Sigmoid colon (tissue), 7 donors: Measurements from ENCODE around the gene TEP1. TPM values are rescaled to one million over a fixed set of nuclear protein-coding genes. Genes with fewer than 3 reads are reported as not detected.
A peak's percentile ranks its signal among the peaks of the same experiment; 100 is the strongest.

Experiments
- DNase-seq: peaks from one replicate; pipeline ENCODE4 v3.0.0-alpha.2; 2019
- H3K27ac ChIP-seq, 4 donors: fragments of 200-600 bp; sonication (generic); one replicate each; pipeline ENCODE4 v1.5.1; 2016 to 2019; ENCODE audit warnings: mild to moderate bottlenecking in 1 of 4
- H3K27me3 ChIP-seq, 3 donors: fragments of 200-600 bp; sonication (generic); one replicate each; pipeline ENCODE4 v1.5.1; 2019; ENCODE audit warnings: mild to moderate bottlenecking in 1 of 3
- H3K36me3 ChIP-seq, 4 donors: fragments of 200-600 bp; sonication (generic); one replicate each; pipeline ENCODE4 v1.5.1; 2016 to 2019
- H3K4me1 ChIP-seq, 4 donors: fragments of 200-600 bp; sonication (generic); one replicate each; pipeline ENCODE4 v1.5.1; 2017 to 2019
- H3K4me3 ChIP-seq, 4 donors: fragments of 200-600 bp; sonication (generic); one replicate each; pipeline ENCODE4 v1.5.1; 2017 to 2019; ENCODE audit warnings: mild to moderate bottlenecking in 2 of 4, moderate library complexity in 1 of 4
- H3K9me3 ChIP-seq, 4 donors: fragments of 200-600 bp in 3 of 4; sonication (generic) in 3 of 4; one replicate each; pipeline versions ENCODE4 v1.5.1 to v1.6.1; 2013 to 2019
- EP300 ChIP-seq, 4 donors: sonication (generic); formaldehyde crosslinking; IDR thresholded peaks; one replicate each; pipeline ENCODE4 v1.6.1; 2017; ENCODE audit warnings: antibody characterized with exemption in 4 of 4
- POLR2A ChIP-seq, 2 donors: fragments of 450-650 bp; IDR thresholded peaks; one replicate each; pipeline ENCODE4 v1.6.1; 2016; ENCODE audit warnings: antibody characterized with exemption in 2 of 2, mild to moderate bottlenecking in 2 of 2, moderate library complexity in 2 of 2
- POLR2AphosphoS5 ChIP-seq, 4 donors: sonication (generic); formaldehyde crosslinking; IDR thresholded peaks; one replicate each; pipeline ENCODE4 v1.6.1; 2017; ENCODE audit warnings: antibody characterized with exemption in 4 of 4
- WGBS, 2 donors: extraction: QIAGEN DNeasy Blood & Tissue Kit; methylation state at CpG; one replicate each; pipeline ENCODE4 v1.1.7; 2013; 5-methylcytosine and 5-hydroxymethylcytosine counted together
- intact Hi-C: fragments of 100-400 bp; cut with DNase I; formaldehyde crosslinking; loops from one replicate; pipeline ENCODE4 v1.15.1; 2023
- polyA plus RNA-seq, 3 donors: library from polyadenylated mRNA; stranded (reverse); fragments of 200-250 nt; gene quantifications; one replicate each; pipeline ENCODE4 v1.2.3, GENCODE V29; 2013
- total RNA-seq, 4 donors: library from RNA; depleted of rRNA; stranded (reverse); fragments of >200 nt; gene quantifications; one replicate each; pipeline ENCODE4 v1.1.0, GENCODE V29; 2016
- TF ChIP-seq, protein P1 (sequence below), 4 experiments: fragments of 450-650 bp in 3 of 4; fragments of 200-600 bp in 1 of 4; IDR thresholded peaks; one replicate each; pipeline ENCODE4 v1.5.1; 2016 to 2019; ENCODE audit warnings: antibody characterized with exemption in 4 of 4, mild to moderate bottlenecking in 3 of 4, moderate library complexity in 2 of 4
- donor health status: healthy with polysubstance abuse.
- donor health status: Bipolar disorder and iron deficiency.
- donor health status: healthy.

Gene TEP1
- total and polyA plus RNA-seq, 7 donors = 12.7 to 43.7 (median 22.9) TPM

DNA sequence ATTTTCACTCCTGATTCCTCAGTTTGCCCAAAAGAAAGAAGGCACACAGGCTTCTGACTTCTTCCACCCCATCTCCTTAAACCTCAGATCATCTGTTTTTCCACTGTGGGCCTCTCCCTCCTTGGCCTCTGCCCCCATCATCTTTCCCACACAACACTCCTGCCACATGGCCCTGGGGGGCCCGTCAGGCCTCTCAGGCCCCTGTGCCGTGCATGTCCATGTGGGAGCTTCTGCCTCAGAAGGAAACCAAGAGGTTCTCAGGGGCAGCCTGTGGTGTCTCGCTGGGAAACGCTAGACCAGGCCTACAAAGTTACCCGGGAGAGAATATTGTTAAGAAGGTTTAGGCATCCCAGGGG, 14.7 kb upstream of the TEP1 start:
- TF ChIP-seq, protein P1, sequence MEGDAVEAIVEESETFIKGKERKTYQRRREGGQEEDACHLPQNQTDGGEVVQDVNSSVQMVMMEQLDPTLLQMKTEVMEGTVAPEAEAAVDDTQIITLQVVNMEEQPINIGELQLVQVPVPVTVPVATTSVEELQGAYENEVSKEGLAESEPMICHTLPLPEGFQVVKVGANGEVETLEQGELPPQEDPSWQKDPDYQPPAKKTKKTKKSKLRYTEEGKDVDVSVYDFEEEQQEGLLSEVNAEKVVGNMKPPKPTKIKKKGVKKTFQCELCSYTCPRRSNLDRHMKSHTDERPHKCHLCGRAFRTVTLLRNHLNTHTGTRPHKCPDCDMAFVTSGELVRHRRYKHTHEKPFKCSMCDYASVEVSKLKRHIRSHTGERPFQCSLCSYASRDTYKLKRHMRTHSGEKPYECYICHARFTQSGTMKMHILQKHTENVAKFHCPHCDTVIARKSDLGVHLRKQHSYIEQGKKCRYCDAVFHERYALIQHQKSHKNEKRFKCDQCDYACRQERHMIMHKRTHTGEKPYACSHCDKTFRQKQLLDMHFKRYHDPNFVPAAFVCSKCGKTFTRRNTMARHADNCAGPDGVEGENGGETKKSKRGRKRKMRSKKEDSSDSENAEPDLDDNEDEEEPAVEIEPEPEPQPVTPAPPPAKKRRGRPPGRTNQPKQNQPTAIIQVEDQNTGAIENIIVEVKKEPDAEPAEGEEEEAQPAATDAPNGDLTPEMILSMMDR (IDR thresholded peaks at IDR 0.05) = no peak
- H3K27me3 ChIP-seq = no peaks in the 10 kb centered on the region
- WGBS, 2 donors = 55 to 85% methylated on average over 5 of the region's 5 CpGs
- intact Hi-C loops = no loop called here
- no peaks in the 10 kb centered on the region for H3K36me3 ChIP-seq
- no peak for DNase-seq
- H3K4me3 ChIP-seq = no peak overlapping the region
- no peaks in the 10 kb centered on the region for H3K4me1 ChIP-seq
- no peaks in the 10 kb centered on the region for H3K9me3 ChIP-seq
- no peak overlapping the region for H3K27ac ChIP-seq

DNA sequence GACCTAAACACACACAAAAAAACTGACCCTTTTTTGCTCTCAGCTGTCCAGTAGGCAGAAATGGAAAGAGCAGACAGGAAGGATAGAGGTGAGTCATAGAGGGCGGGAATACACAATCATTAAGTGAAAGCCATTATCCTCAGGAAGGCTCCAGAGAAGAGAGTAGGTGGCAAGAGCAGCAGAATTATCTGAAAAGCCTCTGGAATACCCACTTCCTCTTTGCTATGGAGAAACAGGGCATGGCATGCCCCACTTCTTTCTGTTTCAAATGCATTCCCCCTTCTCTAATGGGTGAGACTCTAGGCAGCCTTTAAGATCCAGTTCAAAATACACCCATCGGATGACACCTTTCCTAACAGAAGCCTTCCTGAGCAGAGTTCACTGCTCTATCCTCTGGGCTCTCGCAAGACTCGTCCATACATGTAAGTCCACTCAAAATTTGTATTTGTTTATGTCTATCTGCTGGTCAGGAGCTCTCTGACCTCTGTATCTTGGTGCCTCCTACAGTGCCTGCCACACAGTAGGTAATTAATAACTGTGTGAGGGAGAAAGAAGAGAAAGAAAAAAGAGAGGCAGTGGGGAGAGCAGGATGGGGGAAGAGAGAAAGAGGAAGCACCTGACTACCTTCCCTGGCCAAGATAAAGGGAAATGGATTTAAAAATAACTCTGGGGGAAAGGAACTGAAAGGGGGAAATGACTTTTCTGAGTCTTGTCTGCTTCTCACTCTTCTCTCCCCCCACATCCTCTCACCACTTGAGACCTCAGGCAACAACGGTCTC, 14.1 kb upstream of the TEP1 start:
- H3K4me3 ChIP-seq = no peak overlapping the region
- TF ChIP-seq POLR2A (IDR thresholded peaks at IDR 0.05) = no peak
- no peak for TF ChIP-seq POLR2AphosphoS5 (IDR thresholded peaks at IDR 0.05)
- TF ChIP-seq, protein P1 (IDR thresholded peaks at IDR 0.05) = no peak
- no peak for TF ChIP-seq EP300 (IDR thresholded peaks at IDR 0.05)
- H3K9me3 ChIP-seq = no peaks in the 10 kb centered on the region
- H3K36me3 ChIP-seq = no peaks in the 10 kb centered on the region
- H3K27ac ChIP-seq = peak overlapping the region in 1 of 4 donors; percentile 4
- no peaks in the 10 kb centered on the region for H3K4me1 ChIP-seq
- intact Hi-C loops = no loop called here
- 40 to 59% methylated on average over 5 of the region's 5 CpGs for WGBS, 2 donors
- DNase-seq = no peak
- no peaks in the 10 kb centered on the region for H3K27me3 ChIP-seq

DNA sequence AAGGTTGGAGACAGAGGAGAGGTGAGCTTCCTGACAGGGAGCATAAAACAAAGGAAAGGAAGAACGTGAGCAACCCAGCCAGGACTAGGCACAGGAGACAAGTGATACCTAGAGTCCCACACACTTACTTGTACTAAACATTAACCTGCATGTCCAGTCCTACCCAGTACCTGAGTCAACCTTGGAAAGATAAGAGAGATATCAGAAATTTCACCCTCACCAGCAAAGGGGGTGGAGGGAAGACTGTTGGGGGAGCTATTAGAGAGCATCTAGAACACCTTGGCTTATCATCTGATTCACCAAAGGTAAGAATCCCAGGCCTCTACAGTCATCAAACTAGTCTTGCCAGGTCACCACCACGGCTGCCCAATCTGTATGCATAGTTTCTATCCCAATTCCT, 11.6 kb upstream of the TEP1 start:
- H3K27ac ChIP-seq = no peak overlapping the region
- no peak for DNase-seq
- H3K27me3 ChIP-seq = no peaks in the 10 kb centered on the region
- intact Hi-C loops = no loop called here
- H3K4me1 ChIP-seq = no peaks in the 10 kb centered on the region
- no peak overlapping the region for H3K4me3 ChIP-seq
- 34 to 70% methylated on average over 2 of the region's 2 CpGs for WGBS, 2 donors
- no peaks in the 10 kb centered on the region for H3K9me3 ChIP-seq
- TF ChIP-seq POLR2AphosphoS5 (IDR thresholded peaks at IDR 0.05) = no peak
- no peak for TF ChIP-seq EP300 (IDR thresholded peaks at IDR 0.05)
- TF ChIP-seq, protein P1 (IDR thresholded peaks at IDR 0.05) = no peak
- TF ChIP-seq POLR2A (IDR thresholded peaks at IDR 0.05) = no peak
- H3K36me3 ChIP-seq = no peaks in the 10 kb centered on the region

DNA sequence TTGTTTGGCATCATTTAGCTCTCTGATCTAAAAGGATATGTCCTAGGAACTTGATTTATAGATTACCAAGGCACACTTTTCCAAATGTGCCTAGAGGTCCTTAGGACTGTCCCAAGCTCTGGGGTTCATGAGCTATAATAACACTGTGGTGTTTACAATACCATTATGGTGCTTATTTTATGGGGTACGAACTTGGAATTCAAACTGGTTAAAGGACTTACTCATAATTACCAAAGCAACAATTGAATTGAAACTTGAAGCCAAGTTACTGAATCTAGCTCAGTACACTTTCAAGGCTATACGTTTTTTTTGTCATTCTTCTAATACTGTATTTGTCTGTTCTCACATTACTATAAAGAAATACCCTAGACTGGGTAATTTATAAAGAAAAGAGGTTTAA, 9.6 kb upstream of the TEP1 start:
- intact Hi-C loops = no loop called here
- no peak for TF ChIP-seq POLR2A (IDR thresholded peaks at IDR 0.05)
- no peak for TF ChIP-seq EP300 (IDR thresholded peaks at IDR 0.05)
- no peak for TF ChIP-seq POLR2AphosphoS5 (IDR thresholded peaks at IDR 0.05)
- TF ChIP-seq, protein P1 (IDR thresholded peaks at IDR 0.05) = no peak
- WGBS, 2 donors = 28 to 45% methylated on average over 2 of the region's 2 CpGs
- H3K27ac ChIP-seq = no peak overlapping the region
- DNase-seq = no peak
- no peaks in the 10 kb centered on the region for H3K27me3 ChIP-seq
- no peaks in the 10 kb centered on the region for H3K36me3 ChIP-seq
- H3K4me3 ChIP-seq = no peak overlapping the region
- no peaks in the 10 kb centered on the region for H3K4me1 ChIP-seq
- H3K9me3 ChIP-seq = no peaks in the 10 kb centered on the region

DNA sequence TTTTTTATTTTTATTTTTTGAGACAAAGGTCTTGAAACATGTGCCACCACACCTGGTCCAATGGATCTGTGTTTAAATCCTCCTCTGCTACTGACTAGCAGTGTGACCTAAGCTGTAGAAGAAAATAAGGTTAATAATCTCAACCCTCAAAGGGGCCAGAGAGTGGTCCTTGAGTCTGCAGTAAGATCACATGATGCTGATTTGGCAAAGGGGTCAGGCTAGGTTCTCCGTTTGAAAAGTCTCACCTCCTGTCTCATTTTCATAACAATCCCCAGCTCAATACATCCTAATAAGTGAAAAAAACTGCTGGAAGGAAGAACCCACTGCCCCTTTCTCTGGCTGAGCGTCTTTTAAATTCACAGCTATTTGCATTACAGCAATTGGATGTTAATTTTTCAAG, 8.0 kb upstream of the TEP1 start:
- TF ChIP-seq POLR2AphosphoS5 (IDR thresholded peaks at IDR 0.05) (no peak), POLR2A (IDR thresholded peaks at IDR 0.05) (no peak), EP300 (IDR thresholded peaks at IDR 0.05) (no peak)
- TF ChIP-seq, protein P1 (IDR thresholded peaks at IDR 0.05) = no peak
- no peaks in the 10 kb centered on the region for H3K36me3 ChIP-seq
- no peak overlapping the region for H3K27ac ChIP-seq
- no peaks in the 10 kb centered on the region for H3K9me3 ChIP-seq
- DNase-seq = no peak
- 67 to 78% methylated on average over 2 of the region's 2 CpGs for WGBS, 2 donors
- no peaks in the 10 kb centered on the region for H3K27me3 ChIP-seq
- no peak overlapping the region for H3K4me3 ChIP-seq
- no peaks in the 10 kb centered on the region for H3K4me1 ChIP-seq
- intact Hi-C loops = no loop called here
